ENCODE data around the gene PHYHD1.
"Not testable (repeated sequence)": the region's sequence is repeated elsewhere in the genome, so short reads cannot be mapped to it uniquely, and the experiment has no call there.

Gene PHYHD1

GRCh38 chr9:128921881-128922763 is 1.3 kb downstream of the PHYHD1 start:
- DNase-seq (ENCODE audit: low read depth), result peak; percentile 77

- no peak for DNase-seq (ENCODE audit: low read depth)
Measured at GRCh38 chr9:128923493-128923883, 2.7 kb downstream of the PHYHD1 start.

- no peak for DNase-seq (ENCODE audit: low read depth)
Measured at GRCh38 chr9:128927731-128928411, 7.1 kb downstream of the PHYHD1 start.

GRCh38 chr9:128928624-128929023 is 7.8 kb downstream of the PHYHD1 start:
- DNase-seq (ENCODE audit: low read depth), result no peak

DNA sequence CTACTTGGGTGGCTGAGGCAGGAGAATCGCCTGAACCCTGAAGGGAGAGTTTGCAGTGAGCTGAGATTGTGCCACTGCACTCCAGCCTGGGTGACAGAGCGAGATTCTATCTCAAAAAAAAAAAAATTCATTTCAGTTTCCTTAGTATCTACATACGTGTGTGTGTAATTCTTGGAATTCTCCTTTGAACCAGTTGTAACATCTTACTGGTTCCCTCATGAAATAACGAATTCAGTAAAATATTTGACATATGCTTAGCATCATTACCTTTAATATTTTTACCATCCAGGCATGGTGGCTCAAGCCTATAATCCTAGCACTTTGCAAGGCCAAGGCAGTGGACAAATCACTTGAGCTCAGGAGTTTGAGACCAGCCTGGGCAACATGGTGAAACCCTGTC is 8.8 kb downstream of the PHYHD1 start:
- DNase-seq (ENCODE audit: low read depth), result no peak

GRCh38 chr9:128933731-128934130 is 12.9 kb downstream of the PHYHD1 start:
- no peak for DNase-seq (ENCODE audit: low read depth)

- no peak for DNase-seq (ENCODE audit: low read depth)
Measured at GRCh38 chr9:128936171-128936865, 15.5 kb downstream of the PHYHD1 start.

DNA sequence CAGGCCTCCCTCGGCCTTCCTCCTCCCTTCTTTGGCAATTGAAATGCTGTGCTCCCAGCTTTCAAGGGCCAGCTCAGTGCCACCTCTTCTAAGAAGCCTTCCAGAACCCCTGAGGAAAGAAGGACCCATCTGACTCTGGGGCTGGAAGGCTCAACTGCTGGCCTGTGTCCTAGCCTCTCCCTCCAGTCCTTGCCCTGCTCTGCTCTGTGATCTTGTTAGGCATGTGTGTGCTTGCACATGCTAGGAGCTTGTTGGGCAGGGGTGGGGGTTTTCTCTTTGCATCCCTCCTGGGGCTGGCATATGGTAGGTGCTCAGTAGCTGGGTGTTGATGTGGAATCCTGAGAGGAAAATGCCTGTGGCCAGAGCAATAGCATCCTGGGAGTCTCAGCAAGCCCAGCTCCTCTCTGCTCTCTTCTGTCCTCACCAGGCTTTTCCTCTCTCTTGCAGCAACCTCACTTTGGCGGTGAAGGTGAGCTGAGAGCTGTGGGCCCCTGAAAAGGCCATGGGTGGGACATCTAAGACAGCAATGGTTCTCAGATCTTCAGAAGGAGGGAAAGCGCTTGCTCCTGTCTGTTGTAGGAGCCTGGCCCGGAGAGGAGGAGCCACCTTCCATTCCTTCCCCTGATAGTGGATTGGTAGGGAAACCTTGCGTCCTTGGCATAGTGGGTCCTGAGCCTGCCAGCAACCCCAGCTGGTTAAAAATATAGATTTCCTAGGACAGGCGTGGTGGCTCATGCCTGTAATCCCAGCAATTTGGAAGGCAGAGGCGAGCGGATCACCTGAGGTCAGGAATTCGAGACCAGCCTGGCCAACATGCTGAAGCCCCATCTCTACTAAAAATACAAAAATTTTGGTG is 16.8 kb downstream of the PHYHD1 start:
- DNase-seq (ENCODE audit: low read depth), result no peak

- DNase-seq (ENCODE audit: low read depth), result no peak
Measured at GRCh38 chr9:128940271-128940921, 19.6 kb downstream of the PHYHD1 start.

DNA sequence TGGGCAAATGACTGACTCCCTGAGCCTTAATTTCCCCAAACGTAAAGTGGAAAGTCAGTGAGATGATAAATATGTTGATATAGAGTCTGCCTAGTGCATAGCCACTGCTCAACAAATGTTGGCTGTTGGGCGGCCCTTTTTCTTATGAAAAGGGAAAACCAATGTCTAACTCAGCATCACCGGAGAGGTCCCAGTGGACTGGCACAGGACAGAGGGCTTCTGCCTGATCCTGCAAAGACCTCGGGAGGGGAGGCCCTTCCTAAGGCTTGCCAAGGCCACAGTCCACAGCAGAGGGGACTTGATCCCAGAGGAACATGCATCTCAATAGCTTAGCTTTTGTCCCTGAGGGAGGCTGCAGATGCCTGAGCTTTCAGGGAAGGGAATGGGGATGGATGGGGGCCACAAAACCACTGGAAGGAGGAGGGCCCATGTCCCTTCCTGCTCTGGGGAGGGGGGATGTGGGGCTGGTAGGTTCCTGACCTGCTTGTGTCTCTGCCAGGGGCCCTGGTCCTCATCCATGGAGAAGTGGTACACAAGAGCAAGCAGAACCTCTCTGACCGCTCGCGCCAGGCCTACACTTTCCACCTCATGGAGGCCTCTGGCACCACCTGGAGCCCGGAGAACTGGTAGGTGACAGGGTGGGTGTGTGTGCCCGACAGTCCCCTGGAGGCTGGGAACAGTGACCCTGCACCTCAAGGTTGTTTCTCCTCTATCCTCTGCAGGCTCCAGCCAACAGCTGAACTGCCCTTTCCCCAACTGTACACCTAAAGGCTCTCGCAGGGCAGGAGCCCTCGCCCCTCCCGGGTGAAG is 20.4 kb downstream of the PHYHD1 start:
- no peak for DNase-seq (ENCODE audit: low read depth)

DNA sequence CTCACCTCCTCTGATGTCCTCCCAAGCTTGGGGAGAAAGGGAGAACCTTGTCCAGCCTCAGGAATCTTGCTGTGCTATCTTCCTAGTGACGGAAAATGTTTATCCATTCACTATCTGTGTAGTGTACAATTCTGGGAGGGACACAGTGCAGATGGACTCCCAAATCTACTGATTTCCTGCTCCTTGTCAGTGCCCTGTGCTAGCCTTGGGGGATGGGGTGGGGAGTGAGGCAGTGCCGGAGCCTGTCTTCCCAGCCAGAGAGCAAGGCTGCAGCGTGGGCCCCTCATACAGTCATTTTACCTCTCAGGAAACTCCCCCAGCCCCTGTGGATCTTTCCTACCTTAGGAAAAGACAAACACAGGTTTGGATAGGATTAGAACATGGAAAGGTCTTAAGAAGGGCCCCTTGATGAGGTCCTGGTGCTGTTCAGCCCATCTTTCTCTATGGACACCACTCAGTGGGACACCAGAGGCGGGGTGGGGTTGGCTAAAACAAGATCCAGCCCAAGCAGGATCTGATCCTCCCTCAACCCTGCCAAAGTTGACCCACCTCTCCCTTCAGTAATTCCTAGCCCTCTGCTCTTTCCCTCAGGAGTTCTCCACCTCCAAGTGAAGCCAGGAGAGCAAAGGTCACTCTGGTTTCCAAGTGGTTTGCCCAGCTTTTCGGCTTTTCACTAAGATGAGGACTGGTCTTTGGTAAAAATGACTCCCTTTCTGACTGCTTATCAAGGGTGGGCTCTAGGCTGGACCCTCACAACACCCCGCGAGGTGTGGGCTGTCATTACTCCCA is 23.2 kb downstream of the PHYHD1 start:
- DNase-seq (ENCODE audit: low read depth), result no peak

DNA sequence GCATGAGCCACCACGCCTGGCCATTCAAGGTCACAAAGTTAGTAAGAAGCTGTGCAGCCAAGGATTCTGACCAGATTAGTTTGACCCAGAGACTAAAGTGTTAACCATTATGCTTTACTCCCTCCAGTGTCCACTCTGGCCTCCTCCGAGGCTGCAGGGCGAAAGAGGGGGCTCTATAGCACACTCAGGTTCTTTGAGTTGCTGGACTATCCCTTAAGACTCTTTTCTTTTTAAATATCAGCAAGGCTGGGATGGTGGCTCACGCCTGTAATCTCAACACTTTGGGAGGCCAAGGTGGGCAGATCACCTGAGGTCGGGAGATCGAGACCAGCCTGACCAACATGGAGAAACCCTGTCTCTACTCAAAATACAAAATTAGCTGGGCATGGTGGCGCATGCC is 24.2 kb downstream of the PHYHD1 start:
- not testable (repeated sequence) for DNase-seq (ENCODE audit: low read depth)

GRCh38 chr9:128945798-128946501 is 25.2 kb downstream of the PHYHD1 start:
- DNase-seq (ENCODE audit: low read depth), result no peak

DNA sequence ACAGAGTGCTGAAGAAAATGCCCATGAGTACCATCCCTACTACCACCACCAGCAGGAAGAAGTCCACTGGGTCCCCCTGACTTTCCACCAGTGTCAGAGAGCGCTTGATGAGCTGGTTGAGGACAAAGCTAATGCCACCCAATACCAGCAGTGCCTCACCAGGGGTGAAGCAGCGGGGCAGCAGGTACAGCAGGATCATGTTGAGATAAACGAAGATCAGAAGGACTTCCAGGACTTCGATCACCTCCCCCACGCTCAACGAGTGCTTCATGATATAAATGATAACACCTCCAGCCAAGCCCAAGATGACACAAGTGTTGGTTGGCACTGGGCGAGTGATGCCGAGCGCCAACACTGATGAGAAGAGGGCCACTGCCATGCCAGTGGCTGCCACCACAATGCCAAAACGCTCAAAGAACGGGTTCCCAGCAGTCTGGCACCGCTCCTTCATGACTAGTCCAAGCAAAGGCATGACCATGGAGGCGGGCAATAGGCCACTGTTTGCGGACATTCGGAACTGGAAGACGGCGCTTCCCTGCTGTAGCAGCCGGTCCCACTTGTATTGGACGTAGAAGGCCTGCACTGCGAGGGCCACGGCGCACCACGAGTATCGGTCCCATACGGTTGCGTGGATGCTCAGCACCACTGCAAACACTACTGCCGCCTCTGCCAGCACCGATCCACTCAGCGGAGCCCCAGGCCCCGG is 25.9 kb downstream of the PHYHD1 start:
- DNase-seq (ENCODE audit: low read depth), result peak; percentile 16

GRCh38 chr9:128947277-128947526 is 26.4 kb downstream of the PHYHD1 start:
- DNase-seq (ENCODE audit: low read depth), result no peak

DNA sequence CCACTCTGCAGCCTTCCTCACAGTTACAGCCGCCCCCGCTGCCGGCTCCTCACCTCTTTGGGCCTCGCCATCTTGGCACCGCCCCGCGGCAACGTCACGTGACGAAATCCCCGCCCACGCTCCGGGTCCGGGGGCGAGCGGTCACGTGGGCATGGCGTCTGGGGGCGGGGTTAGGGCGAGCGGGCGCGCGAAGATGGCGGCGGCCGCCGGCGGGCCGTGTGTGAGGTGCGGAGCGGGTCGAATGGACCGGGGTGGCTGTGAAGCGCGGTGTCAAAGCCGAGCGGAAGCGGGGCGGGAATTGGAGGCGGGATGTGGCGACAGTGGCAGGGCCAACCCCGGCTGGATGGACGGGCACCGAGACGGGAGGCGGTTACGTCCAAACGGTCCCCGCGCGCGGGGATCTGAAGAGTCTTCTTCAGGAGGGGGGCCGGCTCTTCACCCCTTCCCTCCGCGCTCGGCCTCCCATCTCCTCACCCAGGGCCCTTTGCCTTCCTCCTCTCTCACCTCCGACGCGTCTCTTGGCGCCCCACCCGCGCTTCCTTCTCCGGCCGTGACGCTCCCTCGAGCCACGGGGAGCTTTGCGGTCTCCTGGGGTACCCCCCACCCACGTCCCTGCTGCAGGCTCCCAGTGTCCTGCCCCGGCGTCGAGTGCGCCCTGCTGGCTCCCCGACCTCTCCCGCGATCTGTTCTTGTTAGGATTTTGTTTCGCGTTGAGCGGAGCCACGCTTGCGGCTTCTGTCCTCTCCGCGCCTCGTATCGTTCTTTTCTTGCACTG is 26.9 kb downstream of the PHYHD1 start, which contains the start of the genes DOLK and NUP188:
DOLK (minus strand) TSS at position 77 of the 775 bp plus-strand sequence. CDS start 300 bp downstream, outside the sequence.
NUP188 (plus strand) TSS at position 173 of the 775 bp plus-strand sequence; CDS start at position 194, 21 bp downstream.
- DNase-seq (ENCODE audit: low read depth), result peak; percentile 81

DNA sequence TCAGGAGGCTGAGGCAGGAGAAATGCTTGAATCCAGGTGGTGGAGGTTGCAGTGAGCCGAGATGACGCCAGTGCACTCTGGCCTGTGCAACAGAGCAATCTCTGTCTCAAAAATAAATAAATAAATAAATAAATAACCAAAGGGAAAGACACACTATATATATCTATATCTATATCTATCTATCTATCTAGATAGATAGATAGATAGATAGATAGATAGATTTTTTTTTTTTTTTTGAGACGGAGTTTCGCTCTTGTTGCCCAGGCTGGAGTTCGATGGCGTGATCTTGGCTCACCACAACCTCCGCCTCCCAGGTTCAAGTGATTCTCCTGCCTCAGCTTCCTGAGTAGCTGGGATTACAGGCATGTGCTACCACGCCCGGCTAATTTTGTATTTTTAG is 40.6 kb downstream of the PHYHD1 start:
- not testable (repeated sequence) for DNase-seq (ENCODE audit: low read depth)

- DNase-seq (ENCODE audit: low read depth), result no peak
Measured at GRCh38 chr9:128969491-128969890, 48.7 kb downstream of the PHYHD1 start.
